Natural killer cell (primary cell): ENCODE measurements around the gene CISTR. TPM values are rescaled to one million over a fixed set of nuclear protein-coding genes. Genes with fewer than 3 reads are reported as not detected.

Experiments
- ATAC-seq, 3 donors: fragments of 150-1000 bp in 2 of 3; fragments of 200-7000 bp in 1 of 3; cut with Tn5 transposase; 1 replicate in 1 of 3; 2 replicates in 2 of 3; pipeline ENCODE4 v1.10.0; 2021; ENCODE audit warnings: mild to moderate bottlenecking in 2 of 3, moderate library complexity in 2 of 3
- DNase-seq, 2 donors: peaks; one replicate each; pipeline versions ENCODE4 v3.0.0 to v3.0.0-alpha.2; 2013 to 2021; ENCODE audit warnings: mixed read lengths in 1 of 2
- H3K27ac ChIP-seq: one replicate; pipeline ENCODE4 v1.5.1; 2013; ENCODE audit warnings: mild to moderate bottlenecking, low read length
- H3K27me3 ChIP-seq: one replicate; pipeline ENCODE4 v1.6.1; 2013; ENCODE audit warnings: low read length; ENCODE audit not compliant: control insufficient read depth, insufficient read depth
- H3K36me3 ChIP-seq: one replicate; pipeline ENCODE4 v1.6.1; 2013; ENCODE audit warnings: low read length; ENCODE audit not compliant: control insufficient read depth, insufficient read depth
- H3K4me1 ChIP-seq: one replicate; pipeline ENCODE4 v1.6.1; 2013; ENCODE audit warnings: low read length; ENCODE audit not compliant: control insufficient read depth, insufficient read depth
- H3K4me3 ChIP-seq: one replicate; pipeline ENCODE4 v1.5.1; 2013; ENCODE audit warnings: low read length
- H3K9me3 ChIP-seq: one replicate; pipeline ENCODE4 v1.6.1; 2013; ENCODE audit warnings: low read length; ENCODE audit not compliant: control insufficient read depth, insufficient read depth
- H3K27ac Mint-ChIP-seq, 2 donors: one replicate each; pipeline ENCODE4 v1.8.0; 2022; ENCODE audit warnings: mild to moderate bottlenecking in 2 of 2, mixed read lengths in 2 of 2, moderate library complexity in 1 of 2
- H3K27me3 Mint-ChIP-seq, 2 donors: one replicate each; pipeline ENCODE4 v1.8.0; 2022; ENCODE audit warnings: low read depth in 2 of 2, mixed read lengths in 2 of 2
- H3K36me3 Mint-ChIP-seq: one replicate; pipeline ENCODE4 v1.8.0; 2022; ENCODE audit warnings: mixed read lengths
- H3K4me1 Mint-ChIP-seq, 2 donors: one replicate each; pipeline ENCODE4 v1.8.0; 2022; ENCODE audit warnings: mixed read lengths in 2 of 2
- H3K4me3 Mint-ChIP-seq: one replicate; pipeline ENCODE4 v1.8.0; 2022; ENCODE audit warnings: mild to moderate bottlenecking, moderate library complexity, mixed read lengths
- H3K9me3 Mint-ChIP-seq, 2 donors: one replicate each; pipeline ENCODE4 v1.8.0; 2022; ENCODE audit warnings: mixed read lengths in 2 of 2
- CTCF ChIP-seq: fragments of 200-600 bp; IDR thresholded peaks from one replicate; pipeline ENCODE4 v1.8.0; 2022; ENCODE audit warnings: antibody characterized with exemption
- WGBS: methylation state at CpG from one replicate; pipeline ENCODE4 v1.1.7; 2013; ENCODE audit warnings: missing lambda C conversion rate; ENCODE audit not compliant: insufficient coverage; 5-methylcytosine and 5-hydroxymethylcytosine counted together
- intact Hi-C: fragments of 100-400 bp; cut with micrococcal nuclease; formaldehyde crosslinking; loops from one replicate; pipeline ENCODE4 v1.14.2; 2022
- total RNA-seq, 4 donors: library from RNA; stranded (reverse); fragments of 120-200 nt in 1 of 4; gene quantifications; one replicate each; pipeline versions ENCODE4 v1.2.3 to v1.2.4, GENCODE V29; 2013 to 2022

The CISTR gene
- total RNA-seq, 3 donors from 2014 or later (not counting 1 experiment from before 2014, with no cell fraction given) = not detected

- no peak overlapping the region for H3K4me3 ChIP-seq
- H3K36me3 Mint-ChIP-seq = no peaks in the 10 kb centered on the region
These were observed 3.5 kb downstream of the CISTR start for GRCh38 chr12:53748072-53748840.

GRCh38 chr12:53747095-53747494, 4.7 kb downstream of the CISTR start:
- ATAC-seq (peak in 1 of 3 donors; percentile 2), DNase-seq (no peak)
- peaks cover 32% of the 10 kb centered on the region for H3K27me3 ChIP-seq
- H3K9me3 ChIP-seq = no peaks in the 10 kb centered on the region
- peaks cover 41% of the 10 kb centered on the region for H3K4me1 ChIP-seq
- peaks cover 30 to 47% of the 10 kb centered on the region in 2 donors for H3K27me3 Mint-ChIP-seq
- no peak overlapping the region for H3K27ac ChIP-seq
- no peak overlapping the region for H3K27ac Mint-ChIP-seq
- no peaks in the 10 kb centered on the region for H3K9me3 Mint-ChIP-seq
- H3K4me3 Mint-ChIP-seq = peak overlapping the region; percentile 50
- WGBS = 26% methylated on average over 4 of the region's 5 CpGs
- H3K36me3 ChIP-seq = no peaks in the 10 kb centered on the region
- peaks cover 20 to 22% of the 10 kb centered on the region in 2 donors for H3K4me1 Mint-ChIP-seq
- no peak for TF ChIP-seq CTCF
- no peak overlapping the region for H3K4me3 ChIP-seq
- intact Hi-C loops = no loop called here
- H3K36me3 Mint-ChIP-seq = no peaks in the 10 kb centered on the region

More at GRCh38 chr12:53748072-53748840, 3.5 kb downstream of the CISTR start:
- H3K9me3 ChIP-seq = no peaks in the 10 kb centered on the region
- DNase-seq = no peak
- H3K4me1 ChIP-seq = peaks cover 41% of the 10 kb centered on the region
- intact Hi-C loops = no loop called here
- no peak overlapping the region for H3K27ac ChIP-seq
- ATAC-seq = no peak
- Mint-ChIP-seq H3K4me3 (no peak overlapping the region), H3K9me3 (no peaks in the 10 kb centered on the region), H3K27ac (no peak overlapping the region), H3K4me1 (peaks cover 15 to 22% of the 10 kb centered on the region in 2 donors), H3K27me3 (peaks cover 21 to 36% of the 10 kb centered on the region in 2 donors)
- WGBS = 57% methylated on average over 14 of the region's 22 CpGs
- H3K36me3 ChIP-seq = no peaks in the 10 kb centered on the region
- H3K27me3 ChIP-seq = peaks cover 25% of the 10 kb centered on the region
- no peak for TF ChIP-seq CTCF

- Mint-ChIP-seq H3K4me3 (peak overlapping the region; percentile 50), H3K9me3 (no peaks in the 10 kb centered on the region), H3K36me3 (no peaks in the 10 kb centered on the region), H3K4me1 (peaks cover 20 to 22% of the 10 kb centered on the region in 2 donors), H3K27ac (no peak overlapping the region), H3K27me3 (peaks cover 32 to 47% of the 10 kb centered on the region in 2 donors)
- H3K27me3 ChIP-seq = peaks cover 32% of the 10 kb centered on the region
- peak; percentile 83 to 95 for DNase-seq
- H3K4me3 ChIP-seq = no peak overlapping the region
- 0% methylated on average over 19 of the region's 20 CpGs for WGBS
- H3K36me3 ChIP-seq = no peaks in the 10 kb centered on the region
- intact Hi-C loops = loop anchor here (1.0 kb wide), 3 partner anchors 11 to 45 kb away; partner anchors contain the start of gene CALCOCO1
- TF ChIP-seq CTCF = peak; percentile 100
- ATAC-seq = peak; percentile 87 to 91 (median 88)
- H3K27ac ChIP-seq = no peak overlapping the region
- H3K4me1 ChIP-seq = peaks cover 36% of the 10 kb centered on the region
- H3K9me3 ChIP-seq = no peaks in the 10 kb centered on the region
These were observed 5.1 kb downstream of the CISTR start for GRCh38 chr12:53746592-53747092.
